GM18505 (cell line): ENCODE data around the gene PROM1.

Source experiments
- ATAC-seq: cut with Tn5 transposase; IDR thresholded peaks from one replicate; pipeline ENCODE4 v1.9.1; 2021; ENCODE audit not compliant: unreplicated experiment
- POLR2A ChIP-seq: IDR thresholded peaks from 4 replicates; pipeline ENCODE4 v1.6.1; 2011; ENCODE audit warnings: borderline replicate concordance; ENCODE audit not compliant: insufficient read depth, insufficient read length; ENCODE audit errors: extremely low read depth

PROM1 gene

GRCh38 chr4:15990570-15991285, 93.1 kb downstream of the PROM1 start:
- no peak for ATAC-seq
- TF ChIP-seq POLR2A, result no peak

GRCh38 chr4:15989424-15989823, 94.4 kb downstream of the PROM1 start:
- ATAC-seq, result no peak
- TF ChIP-seq POLR2A, result no peak

GRCh38 chr4:15988222-15988621, 95.6 kb downstream of the PROM1 start:
- ATAC-seq, result no peak
- TF ChIP-seq POLR2A, result no peak

- no peak for TF ChIP-seq POLR2A
- no peak for ATAC-seq
Measured at GRCh38 chr4:15986907-15987306, 96.9 kb downstream of the PROM1 start.

GRCh38 chr4:15983610-15984009, 100.2 kb downstream of the PROM1 start:
- no peak for TF ChIP-seq POLR2A
- no peak for ATAC-seq

- no peak for ATAC-seq
- TF ChIP-seq POLR2A, result no peak
Measured at GRCh38 chr4:15982842-15983524, 100.8 kb downstream of the PROM1 start.

- no peak for TF ChIP-seq POLR2A
- ATAC-seq, result no peak
Measured at GRCh38 chr4:15976456-15977447, 107.1 kb downstream of the PROM1 start.

- ATAC-seq, result no peak
Measured at GRCh38 chr4:15971068-15971801, 112.6 kb downstream of the PROM1 start.

GRCh38 chr4:15968551-15969300, 115.1 kb downstream of the PROM1 start:
- TF ChIP-seq POLR2A, result no peak
- ATAC-seq, result no peak

More at GRCh38 chr4:15971068-15971801, 112.6 kb downstream of the PROM1 start:
- TF ChIP-seq POLR2A, result no peak

- ATAC-seq, result no peak
- no peak for TF ChIP-seq POLR2A
Measured at GRCh38 chr4:15965325-15965724, 118.5 kb downstream of the PROM1 start.

GRCh38 chr4:15964159-15964558, 119.7 kb downstream of the PROM1 start:
- ATAC-seq, result no peak

GRCh38 chr4:15963576-15963975, 120.2 kb downstream of the PROM1 start:
- ATAC-seq, result no peak
- no peak for TF ChIP-seq POLR2A

More at GRCh38 chr4:15964159-15964558, 119.7 kb downstream of the PROM1 start:
- TF ChIP-seq POLR2A, result no peak
